NCI-H2029 (cell line): Measurements from ENCODE around the gene FOXD4L6.
"Not testable (repeated sequence)": the region's sequence is repeated elsewhere in the genome, so short reads cannot be mapped to it uniquely, and the experiment has no call there.

Source experiments
- DNase-seq: peaks from one replicate; lab custom pipeline; 2025; lab: John Stamatoyannopoulos, UW

The FOXD4L6 gene

GRCh38 chr9:41098759-41099158 is 29.7 kb downstream of the FOXD4L6 start:
- not testable (repeated sequence) for DNase-seq

- not testable (repeated sequence) for DNase-seq
These were observed 33.4 kb downstream of the FOXD4L6 start for GRCh38 chr9:41095060-41095459.

GRCh38 chr9:41094010-41094773 is 34.3 kb downstream of the FOXD4L6 start:
- DNase-seq = not testable (repeated sequence)

- not testable (repeated sequence) for DNase-seq
These were observed 37.6 kb downstream of the FOXD4L6 start for GRCh38 chr9:41090922-41091321.

- DNase-seq = not testable (repeated sequence)
These were observed 38.1 kb downstream of the FOXD4L6 start for GRCh38 chr9:41090386-41090785.

- DNase-seq = not testable (repeated sequence)
These were observed 39.9 kb downstream of the FOXD4L6 start for GRCh38 chr9:41088450-41089059.

GRCh38 chr9:41087929-41088328 is 40.6 kb downstream of the FOXD4L6 start:
- DNase-seq = not testable (repeated sequence)

- DNase-seq = not testable (repeated sequence)
These were observed 41.2 kb downstream of the FOXD4L6 start for GRCh38 chr9:41087157-41087780.

- not testable (repeated sequence) for DNase-seq
These were observed 41.8 kb downstream of the FOXD4L6 start for GRCh38 chr9:41086685-41087084.

- DNase-seq = not testable (repeated sequence)
These were observed 42.3 kb downstream of the FOXD4L6 start for GRCh38 chr9:41086215-41086614.

GRCh38 chr9:41082358-41082757 is 46.1 kb downstream of the FOXD4L6 start:
- DNase-seq = not testable (repeated sequence)

- DNase-seq = not testable (repeated sequence)
These were observed 49.0 kb downstream of the FOXD4L6 start for GRCh38 chr9:41079464-41079863.

GRCh38 chr9:41077586-41077985 is 50.9 kb downstream of the FOXD4L6 start:
- DNase-seq = not testable (repeated sequence)
